HG03558 (cell line): ENCODE measurements around the gene SNAPC1.
"Not testable (repeated sequence)": the region's sequence is repeated elsewhere in the genome, so short reads cannot be mapped to it uniquely, and the experiment has no call there.

Experiments
- ATAC-seq: cut with Tn5 transposase; IDR thresholded peaks from one replicate; pipeline ENCODE4 v1.9.1; 2021; ENCODE audit warnings: moderate number of reproducible peaks; ENCODE audit not compliant: unreplicated experiment; ENCODE audit errors: extremely low read depth

Gene SNAPC1

GRCh38 chr14:61749264-61749663 is 13.0 kb upstream of the SNAPC1 start:
- ATAC-seq, result no peak

GRCh38 chr14:61749867-61750266 is 12.4 kb upstream of the SNAPC1 start:
- ATAC-seq, result no peak

- ATAC-seq, result peak; percentile 68
Observed at GRCh38 chr14:61750708-61751474, 11.3 kb upstream of the SNAPC1 start.

- no peak for ATAC-seq
Observed at GRCh38 chr14:61751475-61751989, 10.7 kb upstream of the SNAPC1 start.

GRCh38 chr14:61752626-61753025 is 9.6 kb upstream of the SNAPC1 start:
- peak; percentile 33 for ATAC-seq

GRCh38 chr14:61753631-61754030 is 8.6 kb upstream of the SNAPC1 start:
- ATAC-seq, result no peak

GRCh38 chr14:61754627-61755381 is 7.4 kb upstream of the SNAPC1 start:
- ATAC-seq, result no peak

- not testable (repeated sequence) for ATAC-seq
Observed at GRCh38 chr14:61755382-61755742, 6.9 kb upstream of the SNAPC1 start.

- ATAC-seq, result no peak
Observed at GRCh38 chr14:61756135-61756534, 6.1 kb upstream of the SNAPC1 start.

GRCh38 chr14:61759878-61760277 is 2.3 kb upstream of the SNAPC1 start:
- no peak for ATAC-seq

- ATAC-seq, result no peak
Observed at GRCh38 chr14:61761557-61761956, 663 bp upstream of the SNAPC1 start.

- no peak for ATAC-seq
Observed at GRCh38 chr14:61764342-61765122, 2.3 kb downstream of the SNAPC1 start.

GRCh38 chr14:61765225-61765943 is 3.2 kb downstream of the SNAPC1 start:
- no peak for ATAC-seq

- ATAC-seq, result no peak
Observed at GRCh38 chr14:61766151-61766550, 3.9 kb downstream of the SNAPC1 start.

- no peak for ATAC-seq
Observed at GRCh38 chr14:61768240-61768639, 6.0 kb downstream of the SNAPC1 start.

GRCh38 chr14:61769893-61770292 is 7.7 kb downstream of the SNAPC1 start:
- ATAC-seq, result no peak

GRCh38 chr14:61774861-61775260 is 12.6 kb downstream of the SNAPC1 start:
- no peak for ATAC-seq

- ATAC-seq, result peak; percentile 59
Observed at GRCh38 chr14:61780125-61780524, 17.9 kb downstream of the SNAPC1 start.

GRCh38 chr14:61797309-61797708 is 35.1 kb downstream of the SNAPC1 start:
- ATAC-seq, result no peak

GRCh38 chr14:61802010-61802568 is 39.9 kb downstream of the SNAPC1 start:
- no peak for ATAC-seq
